WTC11 (cell line): Measurements from ENCODE around the gene TMEM169. TPM values are rescaled to one million over a fixed set of nuclear protein-coding genes. Genes with fewer than 3 reads are reported as not detected.

ENCODE experiments used
- ATAC-seq: fragments of 200-7000 bp; cut with Tn5 transposase; 2 replicates; pipeline ENCODE4 v1.10.0; 2021; ENCODE audit warnings: mild to moderate bottlenecking, moderate library complexity
- CTCF ChIA-PET: fragments of 300-600 bp; sonication (Branson Sonifier 250); formaldehyde crosslinking; loops from one replicate; lab custom pipeline; 2021; ENCODE audit warnings: antibody characterized with exemption; lab: Charles Lee
- POLR2A ChIA-PET: fragments of 350-600 bp; sonication (Branson Sonifier 250); formaldehyde crosslinking; loops from one replicate; lab custom pipeline; 2021; ENCODE audit warnings: antibody characterized with exemption; lab: Charles Lee
- DNase-seq: peaks from one replicate; pipeline ENCODE4 v3.0.0; 2021; ENCODE audit warnings: low spot score
- H3K27ac Mint-ChIP-seq: 2 replicates; pipeline ENCODE4 v1.8.0; 2021; ENCODE audit warnings: mixed read lengths
- H3K27me3 Mint-ChIP-seq: 2 replicates; pipeline ENCODE4 v1.8.0; 2021; ENCODE audit warnings: low read depth, mild to moderate bottlenecking, moderate library complexity, mixed read lengths
- H3K36me3 Mint-ChIP-seq: 2 replicates; pipeline ENCODE4 v1.8.0; 2021; ENCODE audit warnings: mixed read lengths
- H3K4me1 Mint-ChIP-seq: 2 replicates; pipeline ENCODE4 v1.8.0; 2022; ENCODE audit warnings: mixed read lengths
- H3K4me3 Mint-ChIP-seq: 2 replicates; pipeline ENCODE4 v1.8.0; 2021; ENCODE audit warnings: mild to moderate bottlenecking, moderate library complexity, mixed read lengths
- H3K9me3 Mint-ChIP-seq: 2 replicates; pipeline ENCODE4 v1.8.0; 2021; ENCODE audit warnings: mixed read lengths
- CTCF ChIP-seq: fragments of 200-600 bp; IDR thresholded peaks from 2 replicates; pipeline ENCODE4 v1.8.0; 2022; ENCODE audit warnings: antibody characterized with exemption
- EMX1 ChIP-seq: fragments of 250-450 bp; sonication (Bioruptor Pico); IDR thresholded peaks from 2 replicates; pipeline ENCODE4 v1.8.0; 2021; ENCODE audit warnings: mild to moderate bottlenecking
- ERG ChIP-seq: fragments of 250-450 bp; sonication (Bioruptor Pico); IDR thresholded peaks from 2 replicates; pipeline ENCODE4 v1.8.0; 2021; ENCODE audit warnings: mild to moderate bottlenecking
- FOXJ3 ChIP-seq: sonication (generic); formaldehyde crosslinking; IDR thresholded peaks from 2 replicates; pipeline ENCODE4 v1.9.0; 2021; ENCODE audit warnings: missing genetic modification reagents, mild to moderate bottlenecking, borderline replicate concordance
- FOXK1 ChIP-seq: sonication (generic); formaldehyde crosslinking; IDR thresholded peaks from 2 replicates; pipeline ENCODE4 v1.8.0; 2022; ENCODE audit warnings: mild to moderate bottlenecking, moderate library complexity, missing genetic modification reagents
- HMGXB4 ChIP-seq: sonication (generic); formaldehyde crosslinking; IDR thresholded peaks from 2 replicates; pipeline ENCODE4 v1.8.1; 2023; ENCODE audit warnings: mild to moderate bottlenecking, moderate library complexity, missing genetic modification reagents
- IRF2 ChIP-seq: sonication (generic); formaldehyde crosslinking; IDR thresholded peaks from 2 replicates; pipeline ENCODE4 v1.8.0; 2022; ENCODE audit warnings: low read depth, missing genetic modification reagents, borderline replicate concordance
- JAZF1 ChIP-seq: fragments of 250-450 bp; sonication (Bioruptor Pico); IDR thresholded peaks from 2 replicates; pipeline ENCODE4 v1.9.0; 2021; ENCODE audit warnings: moderate library complexity, mild to moderate bottlenecking, inconsistent platforms
- MLX ChIP-seq: sonication (generic); formaldehyde crosslinking; IDR thresholded peaks from 2 replicates; pipeline ENCODE4 v1.8.1; 2023; ENCODE audit warnings: mild to moderate bottlenecking, missing genetic modification reagents, moderate library complexity
- MYBL2 ChIP-seq: sonication (generic); formaldehyde crosslinking; IDR thresholded peaks from 2 replicates; pipeline ENCODE4 v1.8.1; 2023; ENCODE audit warnings: mild to moderate bottlenecking, moderate library complexity, missing genetic modification reagents
- NFATC4 ChIP-seq: fragments of 250-450 bp; sonication (Bioruptor Pico); IDR thresholded peaks from 2 replicates; pipeline ENCODE4 v1.9.0; 2021; ENCODE audit warnings: mild to moderate bottlenecking
- NFYB ChIP-seq: sonication (generic); formaldehyde crosslinking; conservative IDR thresholded peaks from 2 replicates; pipeline ENCODE4 v1.8.0; 2022; ENCODE audit warnings: low read depth, missing genetic modification reagents
- NR2C2 ChIP-seq: sonication (generic); formaldehyde crosslinking; IDR thresholded peaks from 2 replicates; pipeline ENCODE4 v1.8.0; 2022; ENCODE audit warnings: mild to moderate bottlenecking, missing genetic modification reagents
- NR3C1 ChIP-seq: sonication (generic); formaldehyde crosslinking; conservative IDR thresholded peaks from 2 replicates; pipeline ENCODE4 v1.8.1; 2023; ENCODE audit warnings: low read depth, mild to moderate bottlenecking, missing genetic modification reagents
- OVOL2 ChIP-seq: fragments of 250-450 bp; sonication (Bioruptor Pico); IDR thresholded peaks from 2 replicates; pipeline ENCODE4 v1.9.0; 2021; ENCODE audit warnings: mild to moderate bottlenecking, borderline replicate concordance
- PRDM15 ChIP-seq: sonication (generic); formaldehyde crosslinking; IDR thresholded peaks from 2 replicates; pipeline ENCODE4 v1.8.0; 2022; ENCODE audit warnings: missing genetic modification reagents
- SMAD3 ChIP-seq: sonication (generic); formaldehyde crosslinking; IDR thresholded peaks from 2 replicates; pipeline ENCODE4 v1.8.0; 2022; ENCODE audit warnings: missing genetic modification reagents, mild to moderate bottlenecking, borderline replicate concordance
- TEAD4 ChIP-seq: sonication (generic); formaldehyde crosslinking; IDR thresholded peaks from 2 replicates; pipeline ENCODE4 v1.8.0; 2022; ENCODE audit warnings: mild to moderate bottlenecking, missing genetic modification reagents
- USF1 ChIP-seq: sonication (generic); formaldehyde crosslinking; IDR thresholded peaks from 2 replicates; pipeline ENCODE4 v1.8.0; 2022; ENCODE audit warnings: mild to moderate bottlenecking, missing genetic modification reagents
- ZNF416 ChIP-seq: fragments of 250-450 bp; sonication (Bioruptor Pico); IDR thresholded peaks from 2 replicates; pipeline ENCODE4 v1.9.0; 2021; ENCODE audit warnings: mild to moderate bottlenecking, inconsistent platforms
- ZNF512 ChIP-seq: sonication (generic); formaldehyde crosslinking; IDR thresholded peaks from 2 replicates; pipeline ENCODE4 v1.8.1; 2022; ENCODE audit warnings: missing genetic modification reagents, borderline replicate concordance
- total RNA-seq: library from RNA; stranded (reverse); gene quantifications from 3 replicates; pipeline ENCODE4 v1.2.3, GENCODE V29; 2021

TMEM169 gene
- total RNA-seq, 1 experiment from 2014 or later = 1.8 TPM

GRCh38 chr2:216073773-216074172 lies 7.9 kb upstream of the TMEM169 start:
- TF ChIP-seq MYBL2 (no peak), MLX (CRISPR knock-in tag) (no peak), HMGXB4 (CRISPR knock-in tag) (no peak), NFATC4 (CRISPR knock-in tag) (no peak), PRDM15 (no peak), SMAD3 (CRISPR knock-in tag) (no peak)
- DNase-seq = no peak
- Mint-ChIP-seq H3K36me3 (no peaks in the 10 kb centered on the region), H3K27ac (no peak overlapping the region), H3K9me3 (no peaks in the 10 kb centered on the region), H3K27me3 (no peaks in the 10 kb centered on the region), H3K4me3 (no peak overlapping the region), H3K4me1 (no peaks in the 10 kb centered on the region)
- ChIA-PET POLR2A (no interaction called here), CTCF (no interaction called here)
- ATAC-seq = no peak

- ATAC-seq (no peak), DNase-seq (no peak)
- ChIA-PET POLR2A (no interaction called here), CTCF (no interaction called here)
- Mint-ChIP-seq H3K4me1 (no peaks in the 10 kb centered on the region), H3K27ac (no peak overlapping the region), H3K9me3 (no peaks in the 10 kb centered on the region), H3K36me3 (no peaks in the 10 kb centered on the region), H3K4me3 (no peak overlapping the region), H3K27me3 (no peaks in the 10 kb centered on the region)
- TF ChIP-seq IRF2 (CRISPR knock-in tag) = no peak
- no peak for TF ChIP-seq ZNF416 (CRISPR knock-in tag)
- no peak for TF ChIP-seq EMX1 (CRISPR knock-in tag)
- no peak for TF ChIP-seq USF1 (CRISPR knock-in tag)
- no peak for TF ChIP-seq FOXJ3
- TF ChIP-seq NR3C1 (CRISPR knock-in tag) = no peak
- no peak for TF ChIP-seq OVOL2
- TF ChIP-seq FOXK1 = no peak
Observed at GRCh38 chr2:216074380-216074779, 7.3 kb upstream of the TMEM169 start.

GRCh38 chr2:216074794-216075193 lies 6.9 kb upstream of the TMEM169 start:
- ChIA-PET POLR2A (no interaction called here), CTCF (interaction anchor here (1.0 kb wide), 1 partner anchor 39 kb away, joined by 4 read pairs; no protein-coding TSS in a partner anchor)
- Mint-ChIP-seq H3K27me3 (no peaks in the 10 kb centered on the region), H3K36me3 (no peaks in the 10 kb centered on the region), H3K4me3 (no peak overlapping the region), H3K9me3 (no peaks in the 10 kb centered on the region), H3K27ac (no peak overlapping the region), H3K4me1 (no peaks in the 10 kb centered on the region)
- ATAC-seq (no peak), DNase-seq (no peak)
- TF ChIP-seq MLX (CRISPR knock-in tag) (no peak), MYBL2 (no peak), JAZF1 (CRISPR knock-in tag) (no peak), CTCF (no peak), TEAD4 (CRISPR knock-in tag) (no peak), ZNF512 (CRISPR knock-in tag) (no peak), NFYB (no peak), ERG (CRISPR knock-in tag) (no peak), NR2C2 (CRISPR knock-in tag) (no peak)
